GM19395 (cell line): ENCODE data around the gene SOX10.
A peak's percentile ranks its signal among the peaks of the same experiment; 100 is the strongest.
"Not testable (repeated sequence)": the region's sequence is repeated elsewhere in the genome, so short reads cannot be mapped to it uniquely, and the experiment has no call there.

ENCODE experiments used
- ATAC-seq: cut with Tn5 transposase; IDR thresholded peaks from one replicate; pipeline ENCODE4 v1.9.1; 2021; ENCODE audit warnings: mild to moderate bottlenecking, moderate library complexity; ENCODE audit not compliant: unreplicated experiment

The SOX10 gene

GRCh38 chr22:37965940-37966664, 18.3 kb downstream of the SOX10 start:
- ATAC-seq = no peak

- ATAC-seq = no peak
These were observed 23.3 kb downstream of the SOX10 start for GRCh38 chr22:37961062-37961461.

GRCh38 chr22:37959231-37959825, 25.0 kb downstream of the SOX10 start:
- no peak for ATAC-seq

GRCh38 chr22:37957232-37957631, 27.1 kb downstream of the SOX10 start:
- no peak for ATAC-seq

DNA sequence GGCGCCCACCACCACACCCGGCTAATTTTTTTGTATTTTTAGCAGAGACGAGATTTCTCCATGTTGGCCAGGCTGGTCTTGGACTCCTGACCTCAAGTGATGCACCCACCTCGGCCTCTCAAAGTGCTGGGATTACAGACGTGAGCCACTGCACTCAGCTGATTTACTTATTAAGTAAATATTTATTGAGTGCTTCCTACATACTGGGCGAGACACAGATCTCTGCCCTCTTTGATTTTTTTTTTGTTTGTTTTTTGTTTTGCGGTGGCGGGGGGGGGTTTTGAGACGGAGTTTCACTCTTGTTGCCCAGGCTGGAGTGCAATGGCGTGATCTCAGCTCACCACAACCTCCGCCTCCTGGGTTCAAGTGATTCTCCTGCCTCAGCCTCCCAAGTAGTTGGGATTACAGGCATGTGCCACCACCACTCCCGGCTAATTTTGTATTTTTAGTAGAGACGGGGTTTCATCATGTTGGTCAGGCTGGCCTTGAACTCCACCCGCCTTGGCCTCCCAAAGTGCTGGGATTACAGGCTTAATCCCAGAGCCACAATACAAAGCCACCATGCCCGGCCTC, 28.4 kb downstream of the SOX10 start:
- ATAC-seq = not testable (repeated sequence)

DNA sequence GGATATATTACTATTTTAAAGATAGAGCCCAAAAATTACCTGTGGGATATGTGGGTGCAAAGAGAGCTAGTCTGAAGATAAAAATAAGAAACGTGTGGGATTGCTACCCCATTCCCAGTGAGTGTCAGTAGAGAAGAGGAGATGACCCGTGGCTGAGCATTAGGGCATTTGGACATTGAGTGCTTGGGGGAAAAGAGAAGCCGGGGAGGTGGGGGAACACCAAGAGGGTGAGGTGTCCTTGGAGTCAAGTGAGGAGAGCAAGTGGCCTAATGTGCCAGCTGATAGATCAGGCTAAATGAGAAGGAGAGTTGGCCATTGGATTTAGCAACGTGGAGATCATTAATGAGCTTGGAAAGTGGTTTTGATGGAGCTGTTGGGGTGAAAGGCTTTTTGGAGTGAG, 29.7 kb downstream of the SOX10 start:
- no peak for ATAC-seq

GRCh38 chr22:37953437-37954179, 30.7 kb downstream of the SOX10 start, which contains the start of the genes C22orf23 and POLR2F:
TSS of gene C22orf23 (minus strand) at chr22:37953601. CDS start at chr22:37953149, 452 bp downstream.
TSS of gene POLR2F (plus strand) at chr22:37953699. CDS start at chr22:37953788, 89 bp downstream.
- ATAC-seq = peak; percentile 79

- peak; percentile 33 for ATAC-seq
These were observed 31.3 kb downstream of the SOX10 start for GRCh38 chr22:37953062-37953436.

DNA sequence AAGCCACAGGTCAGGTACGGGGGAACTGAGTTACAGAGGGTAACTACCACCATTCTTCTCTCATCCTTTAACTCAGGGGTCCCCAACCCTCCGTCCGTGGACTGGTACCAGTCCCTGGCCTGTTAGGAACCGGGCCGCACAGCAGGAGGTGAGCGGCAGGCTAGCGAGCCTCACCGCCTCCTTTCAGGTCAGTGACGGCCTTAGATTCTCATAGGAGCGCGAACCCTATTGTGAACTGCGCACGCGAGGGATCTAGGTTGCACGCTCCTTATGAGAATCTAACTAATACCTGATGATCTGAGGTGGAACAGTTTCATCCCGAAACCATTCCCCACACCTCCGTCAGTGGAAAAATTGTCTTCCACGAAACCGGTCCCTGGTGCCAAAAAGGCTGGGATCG, 31.7 kb downstream of the SOX10 start:
- not testable (repeated sequence) for ATAC-seq

DNA sequence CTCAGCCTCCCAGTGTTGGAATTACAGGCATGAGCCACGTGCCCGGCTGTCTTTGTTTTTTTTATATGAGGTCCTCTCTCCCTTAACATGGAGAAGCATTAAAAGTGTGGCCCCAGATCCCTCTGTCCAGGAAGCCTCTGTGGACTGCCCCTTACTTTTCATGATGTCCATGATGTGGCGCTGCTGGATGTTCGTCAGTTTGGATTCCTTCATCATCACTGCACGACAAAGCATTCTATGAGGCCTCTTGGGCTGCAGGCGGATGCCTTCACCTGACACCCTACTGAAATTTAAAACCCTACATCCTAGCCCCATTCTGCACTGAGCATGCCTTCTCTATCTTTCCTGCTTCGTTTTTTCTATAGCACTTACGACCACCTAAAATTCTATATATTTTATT, 33.0 kb downstream of the SOX10 start:
- ATAC-seq = no peak

DNA sequence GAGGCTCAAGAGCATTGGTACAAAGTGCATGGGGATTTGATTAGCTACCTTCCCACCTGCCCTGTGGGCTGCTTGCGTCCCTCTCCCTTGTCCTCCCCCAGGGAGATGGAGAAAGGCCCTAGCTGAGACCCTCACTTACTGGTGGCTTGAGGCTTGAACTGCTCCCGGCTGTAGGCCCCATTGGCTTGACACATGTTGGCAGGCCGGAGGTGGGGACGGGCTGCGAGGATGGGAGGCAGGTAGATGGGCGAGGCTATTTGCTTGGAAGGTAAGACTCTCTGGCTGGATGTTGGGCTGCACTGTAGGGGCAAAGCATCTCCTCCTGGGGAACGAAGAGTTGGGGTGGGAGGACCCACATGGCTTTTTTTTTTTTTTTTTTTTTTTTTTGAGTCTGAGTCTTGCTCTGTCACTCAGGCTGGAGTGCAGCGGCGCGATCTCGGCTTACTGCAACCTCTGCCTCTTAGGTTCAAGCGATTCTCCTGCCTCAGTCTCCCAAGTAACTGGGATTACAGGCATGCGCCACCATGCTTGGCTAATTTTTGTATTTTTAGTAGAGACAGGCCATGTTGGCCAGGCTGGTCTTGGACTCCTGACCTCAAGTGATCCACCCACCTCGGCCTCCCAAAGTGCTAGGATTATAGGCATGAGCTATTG, 37.1 kb downstream of the SOX10 start:
- not testable (repeated sequence) for ATAC-seq

GRCh38 chr22:37944423-37944822, 39.9 kb downstream of the SOX10 start:
- ATAC-seq = not testable (repeated sequence)

GRCh38 chr22:37943825-37944198, 40.5 kb downstream of the SOX10 start:
- no peak for ATAC-seq

DNA sequence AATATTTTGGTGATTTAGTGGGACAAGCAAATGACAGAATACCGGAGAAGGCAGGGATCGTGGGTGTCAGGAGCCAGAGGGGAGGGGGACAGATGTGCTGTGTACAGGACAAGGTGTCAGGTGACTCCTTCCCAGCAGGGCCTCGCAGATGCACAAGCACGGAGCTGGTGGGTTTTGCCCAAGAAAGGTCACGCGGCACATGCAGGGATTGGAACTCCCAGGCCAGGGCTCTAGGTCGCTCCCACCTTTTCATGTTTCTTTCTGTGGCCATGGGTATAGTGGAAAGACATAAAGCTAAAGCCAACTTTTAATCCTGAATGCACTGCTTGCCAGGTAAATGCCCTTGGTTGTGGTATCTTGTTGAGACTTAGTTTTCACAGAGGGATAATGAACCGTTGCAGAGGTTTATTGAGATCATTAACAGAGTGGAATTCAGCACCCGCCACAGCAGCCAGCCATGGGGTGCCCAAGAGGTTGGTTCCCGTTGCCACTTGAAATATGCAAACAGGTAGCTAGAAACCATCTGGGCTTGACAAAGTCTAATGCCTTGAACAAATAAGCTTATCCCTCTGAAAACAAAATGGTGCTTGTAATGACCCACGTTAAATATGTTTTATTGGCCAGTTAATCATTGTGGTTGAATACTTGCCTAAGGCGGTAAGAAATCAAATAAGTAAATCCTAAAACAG, 41.1 kb downstream of the SOX10 start:
- ATAC-seq = no peak

GRCh38 chr22:37942133-37942532, 42.2 kb downstream of the SOX10 start:
- no peak for ATAC-seq

DNA sequence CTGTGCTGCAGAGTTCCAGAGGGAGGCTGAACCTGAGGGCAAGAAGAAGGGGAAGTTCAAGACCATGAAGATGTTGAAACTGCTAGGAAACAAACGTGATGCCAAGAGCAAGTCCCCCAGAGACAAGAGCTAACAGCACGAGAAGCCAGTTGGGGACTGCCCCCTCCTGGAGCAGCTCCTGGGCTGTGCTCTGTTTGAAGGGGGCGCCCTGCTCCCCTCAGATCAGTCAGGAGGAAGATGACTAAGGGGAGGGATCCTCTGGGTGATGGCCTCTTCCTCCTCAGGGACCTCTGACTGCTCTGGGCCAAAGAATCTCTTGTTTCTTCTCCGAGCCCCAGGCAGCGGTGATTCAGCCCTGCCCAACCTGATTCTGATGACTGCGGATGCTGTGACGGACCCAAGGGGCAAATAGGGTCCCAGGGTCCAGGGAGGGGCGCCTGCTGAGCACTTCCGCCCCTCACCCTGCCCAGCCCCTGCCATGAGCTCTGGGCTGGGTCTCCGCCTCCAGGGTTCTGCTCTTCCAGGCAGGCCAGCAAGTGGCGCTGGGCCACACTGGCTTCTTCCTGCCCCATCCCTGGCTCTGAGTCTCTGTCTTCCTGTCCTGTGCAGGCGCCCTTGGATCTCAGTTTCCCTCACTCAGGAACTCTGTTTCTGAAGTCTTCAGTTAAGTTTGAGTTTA, 43.5 kb downstream of the SOX10 start:
- no peak for ATAC-seq

DNA sequence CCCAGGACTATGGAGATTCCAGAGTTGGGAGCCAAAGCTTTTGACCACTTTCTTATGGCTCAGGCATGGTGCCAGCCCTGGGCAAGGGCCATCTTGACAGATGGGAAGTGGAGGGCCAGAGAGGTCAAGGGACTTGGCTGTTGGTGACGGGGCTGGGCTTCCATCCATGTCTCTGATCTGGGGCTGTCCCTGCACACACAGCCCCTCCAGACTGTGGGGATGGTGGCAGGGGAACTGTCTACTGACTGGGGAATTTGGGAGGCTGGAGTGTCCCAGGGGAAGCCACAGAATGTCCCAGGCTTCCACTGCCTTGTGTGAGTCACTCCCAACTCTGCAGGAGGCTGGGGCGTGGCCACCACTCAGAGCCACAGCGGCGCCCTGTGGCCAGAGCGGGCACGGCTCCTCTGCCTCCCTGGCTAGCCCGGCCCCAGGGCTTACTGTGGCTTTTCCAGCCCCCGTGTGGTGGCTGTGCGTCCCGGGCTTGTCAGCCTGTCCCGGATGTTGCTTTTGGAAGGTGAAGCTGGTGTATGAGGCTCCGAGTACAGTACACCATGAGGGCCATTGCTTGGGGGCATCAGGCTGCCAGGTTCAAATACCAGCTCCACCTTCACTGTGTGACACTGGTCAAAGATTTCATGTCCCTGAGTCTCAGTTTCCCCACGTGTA, 50.5 kb downstream of the SOX10 start:
- ATAC-seq = no peak

DNA sequence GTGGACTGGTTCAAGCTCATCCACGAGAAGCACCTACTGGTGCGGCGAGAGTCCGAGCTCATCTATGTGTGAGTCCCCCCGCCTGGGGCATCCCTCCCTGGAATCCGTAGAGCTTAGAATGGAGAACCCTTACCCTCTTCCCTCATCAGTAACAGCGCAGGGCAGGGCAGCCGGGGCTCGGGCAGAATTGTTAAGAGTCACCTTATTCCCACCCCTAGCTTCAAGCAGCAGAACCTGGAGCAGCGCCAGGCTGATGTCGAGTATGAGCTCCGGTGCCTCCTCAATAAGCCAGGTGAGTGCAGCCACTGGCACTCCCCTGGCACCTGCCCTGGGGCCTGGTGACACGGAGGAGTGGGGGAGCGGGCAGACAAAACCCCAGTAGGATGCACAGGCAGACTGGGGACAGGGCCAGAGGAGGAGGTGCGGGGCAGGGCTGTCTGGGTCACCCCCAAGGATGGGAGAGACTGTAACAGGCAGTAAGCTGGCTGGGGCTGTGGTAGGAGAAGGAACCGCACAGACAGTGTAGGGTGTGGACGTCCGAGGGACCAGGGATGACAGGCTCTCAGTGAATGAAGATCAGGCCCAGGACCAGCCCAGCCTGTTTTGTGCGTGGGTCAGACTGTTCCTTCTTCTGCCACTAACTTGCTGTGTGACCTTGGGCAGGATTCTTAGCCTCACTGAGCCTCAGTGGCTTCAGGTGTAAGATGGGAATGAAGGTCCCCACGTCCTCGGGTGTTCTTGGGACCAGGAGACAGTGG, 51.4 kb downstream of the SOX10 start:
- ATAC-seq = no peak

GRCh38 chr22:37932401-37932800, 52.0 kb downstream of the SOX10 start:
- ATAC-seq = no peak
